Endometrial microvascular endothelial cells (primary cell): ENCODE data around the gene FAM89B. TPM values are rescaled to one million over a fixed set of nuclear protein-coding genes. Genes with fewer than 3 reads are reported as not detected.
"Not testable (repeated sequence)": the region's sequence is repeated elsewhere in the genome, so short reads cannot be mapped to it uniquely, and the experiment has no call there.

Experiments
- in situ Hi-C: cut with HindIII; loops from 2 replicates; pipeline ENCODE4 v1.10.0; 2017; ENCODE audit warnings: low sequenced_read_pairs, low pct_unique_long_range_greater_than_20kb; ENCODE audit errors: inconsistent ontology term
- total RNA-seq: library from RNA; depleted of rRNA; stranded (reverse); fragments of >200 nt; gene quantifications from one replicate; pipeline ENCODE4 v1.2.3, GENCODE V29; 2015; ENCODE audit errors: inconsistent ontology term

Gene FAM89B
- total RNA-seq, 1 donor from 2014 or later = 34.1 TPM

GRCh38 chr11:65554057-65554818 lies 18.1 kb upstream of the FAM89B start:
- in situ Hi-C loops = no loop called here

GRCh38 chr11:65554842-65555430 lies 17.4 kb upstream of the FAM89B start:
- in situ Hi-C loops = no loop called here

GRCh38 chr11:65555693-65556231 lies 16.6 kb upstream of the FAM89B start:
- in situ Hi-C loops = no loop called here

- in situ Hi-C loops = no loop called here
Measured at GRCh38 chr11:65556470-65557279, 15.7 kb upstream of the FAM89B start.

GRCh38 chr11:65557280-65558001 lies 14.9 kb upstream of the FAM89B start:
- in situ Hi-C loops = no loop called here

GRCh38 chr11:65558002-65558929 lies 14.1 kb upstream of the FAM89B start, which contains the start of gene LTBP3:
Gene LTBP3, minus strand, starts transcription at chr11:65558359. Its CDS starts 400 bp downstream, at chr11:65557959.
- in situ Hi-C loops = no loop called here

- in situ Hi-C loops = no loop called here
Measured at GRCh38 chr11:65558930-65559509, 13.3 kb upstream of the FAM89B start.

- in situ Hi-C loops = no loop called here
Measured at GRCh38 chr11:65559535-65559934, 12.8 kb upstream of the FAM89B start.

- in situ Hi-C loops = no loop called here
Measured at GRCh38 chr11:65559951-65560537, 12.3 kb upstream of the FAM89B start.

GRCh38 chr11:65560555-65561418 lies 11.6 kb upstream of the FAM89B start:
- in situ Hi-C loops = no loop called here

GRCh38 chr11:65562020-65562419 lies 10.3 kb upstream of the FAM89B start:
- in situ Hi-C loops = no loop called here

GRCh38 chr11:65562788-65563187 lies 9.6 kb upstream of the FAM89B start:
- in situ Hi-C loops = no loop called here

- in situ Hi-C loops = no loop called here
Measured at GRCh38 chr11:65563601-65564000, 8.7 kb upstream of the FAM89B start.

- in situ Hi-C loops = not testable (repeated sequence)
Measured at GRCh38 chr11:65564879-65565559, 7.3 kb upstream of the FAM89B start.

GRCh38 chr11:65565624-65566453 lies 6.5 kb upstream of the FAM89B start:
- in situ Hi-C loops = no loop called here
